ENCODE data around the gene SH3RF1.
"Not testable (repeated sequence)": the region's sequence is repeated elsewhere in the genome, so short reads cannot be mapped to it uniquely, and the experiment has no call there.

The SH3RF1 gene

GRCh38 chr4:169225812-169226211 lies 44.9 kb downstream of the SH3RF1 start:
- no peak for DNase-seq (ENCODE audit: low spot score)

GRCh38 chr4:169225058-169225751 lies 45.6 kb downstream of the SH3RF1 start:
- DNase-seq (ENCODE audit: low spot score), result peak; percentile 66

DNA sequence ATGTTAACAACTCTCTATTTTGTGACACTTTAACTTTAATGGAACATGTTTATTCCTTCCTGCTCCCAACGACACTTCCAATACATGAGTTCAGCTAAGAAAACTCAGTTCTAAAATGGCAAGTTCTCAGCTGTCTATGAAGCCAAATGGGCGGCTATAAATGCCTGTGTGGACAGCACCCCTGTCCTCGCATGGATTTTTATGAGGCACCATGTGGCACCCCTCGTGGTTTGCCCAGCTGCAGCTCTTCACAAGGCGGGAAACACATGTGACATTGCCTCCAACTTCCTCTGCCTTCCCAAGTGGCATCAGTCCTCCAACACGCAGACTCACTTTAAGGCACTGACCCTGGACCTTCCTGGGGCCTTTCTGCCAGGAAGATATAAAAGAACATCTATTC lies 48.0 kb downstream of the SH3RF1 start:
- no peak for DNase-seq (ENCODE audit: low spot score)

GRCh38 chr4:169221662-169222061 lies 49.1 kb downstream of the SH3RF1 start:
- no peak for DNase-seq (ENCODE audit: low spot score)

DNA sequence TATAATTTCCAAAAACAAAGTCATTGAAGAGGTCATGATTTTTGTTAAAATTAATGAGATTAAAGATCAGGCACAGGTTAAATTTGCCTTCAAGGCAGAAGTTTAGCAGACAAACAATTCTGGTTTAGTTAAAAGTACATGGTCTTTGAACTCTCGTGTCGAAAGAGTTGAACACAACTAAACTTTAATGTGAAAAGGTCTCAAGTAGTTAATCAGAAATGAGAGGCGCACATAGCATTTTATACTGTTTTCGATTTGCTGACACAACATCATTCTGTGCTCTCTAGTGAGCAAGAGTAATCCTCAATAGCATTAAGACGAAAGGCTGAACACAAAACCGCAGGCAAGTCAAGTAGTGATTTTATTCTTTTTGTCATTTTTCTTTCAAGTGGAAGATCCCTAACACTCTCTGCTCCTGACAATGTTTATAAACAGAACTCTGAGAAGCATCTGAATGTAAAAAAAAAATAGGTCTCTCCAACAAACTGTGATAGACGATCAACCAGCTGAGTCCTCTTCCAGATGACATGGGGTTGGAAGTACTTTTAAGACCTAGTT lies 49.8 kb downstream of the SH3RF1 start:
- DNase-seq (ENCODE audit: low spot score), result no peak

DNA sequence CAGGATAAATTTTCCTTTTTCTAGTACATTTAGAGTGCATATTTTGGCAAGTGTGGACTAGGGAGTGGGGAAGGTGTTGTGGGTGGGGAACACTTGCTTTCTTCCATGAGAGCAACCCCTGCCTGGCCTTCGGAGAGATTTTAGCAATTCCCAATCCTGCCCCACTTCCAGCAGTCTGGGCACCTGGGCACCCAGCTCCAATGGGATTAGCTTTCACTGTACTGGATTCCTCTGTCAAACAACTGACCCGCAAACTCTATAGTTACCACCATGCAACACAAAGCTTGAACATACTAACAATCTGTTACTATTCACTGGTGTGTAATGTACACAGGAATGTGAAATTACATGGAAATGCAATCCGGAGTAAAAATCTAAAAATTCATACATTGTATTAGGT lies 50.3 kb downstream of the SH3RF1 start:
- no peak for DNase-seq (ENCODE audit: low spot score)

- no peak for DNase-seq (ENCODE audit: low spot score)
Observed at GRCh38 chr4:169219440-169219839, 51.3 kb downstream of the SH3RF1 start.

DNA sequence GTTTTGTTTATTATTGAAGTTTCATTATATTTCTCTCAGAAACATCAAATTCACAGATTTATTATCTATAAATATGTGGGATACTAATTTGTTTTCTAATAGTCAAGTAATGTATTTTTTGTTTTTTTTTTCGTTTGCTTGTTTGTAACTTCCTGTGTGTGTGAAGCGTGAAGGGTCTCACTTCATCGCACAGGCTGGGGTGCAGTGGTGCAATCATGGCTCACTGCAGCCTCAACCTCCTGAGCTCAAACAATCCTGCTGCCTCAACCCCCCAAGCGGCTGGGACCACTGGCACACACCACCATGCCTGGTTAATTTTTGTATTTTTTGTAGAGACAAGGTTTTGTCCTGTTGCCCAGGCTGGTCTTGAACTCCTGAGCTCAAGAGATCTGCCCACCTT lies 55.1 kb downstream of the SH3RF1 start:
- no peak for DNase-seq (ENCODE audit: low spot score)

DNA sequence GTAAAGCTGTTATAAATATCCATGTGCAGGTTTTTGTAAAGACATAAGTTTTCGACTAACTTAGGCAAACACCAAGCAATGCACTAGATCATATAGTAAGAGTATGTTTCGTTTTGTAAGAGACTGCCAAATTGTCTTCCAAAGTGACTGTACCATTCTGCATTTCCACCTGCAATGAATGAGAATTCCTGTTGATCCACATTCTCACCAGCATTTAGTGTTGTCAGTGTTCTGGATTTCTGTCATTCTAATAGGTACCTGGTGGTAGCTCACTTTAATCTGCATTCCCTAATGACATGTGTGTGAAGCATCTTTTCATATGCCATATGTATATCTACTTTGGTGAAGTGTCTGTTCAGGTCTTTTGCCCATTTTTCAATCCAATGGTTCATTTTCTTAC lies 57.8 kb downstream of the SH3RF1 start:
- DNase-seq (ENCODE audit: low spot score), result no peak

DNA sequence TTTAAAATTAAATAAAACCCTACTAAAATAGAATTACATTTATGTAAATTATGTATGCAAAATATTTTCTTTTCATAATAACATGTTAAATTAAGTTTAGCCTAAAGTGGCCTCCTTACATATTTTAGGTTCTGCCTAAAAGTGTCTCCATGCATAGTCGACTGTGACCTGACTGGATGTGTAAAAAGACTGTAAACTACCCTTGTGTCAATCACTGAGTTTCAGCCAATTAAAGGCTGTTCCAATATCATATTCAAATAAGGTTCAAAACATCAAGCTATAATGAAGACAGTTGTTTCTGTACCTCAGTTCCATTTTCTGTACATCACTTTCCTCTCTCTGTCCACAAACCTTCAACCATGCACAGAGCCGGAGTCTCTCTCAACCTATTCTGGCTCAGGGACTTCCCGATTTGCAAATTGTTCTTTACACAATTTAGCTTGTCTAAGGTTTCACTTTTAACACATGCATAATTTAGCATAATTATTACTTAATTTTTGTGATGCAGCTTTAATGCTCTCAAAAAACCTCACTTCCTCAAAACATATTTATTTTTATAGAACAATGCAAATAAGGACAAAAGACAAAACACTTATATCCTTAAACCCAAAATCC lies 60.1 kb downstream of the SH3RF1 start:
- no peak for DNase-seq (ENCODE audit: low spot score)

DNA sequence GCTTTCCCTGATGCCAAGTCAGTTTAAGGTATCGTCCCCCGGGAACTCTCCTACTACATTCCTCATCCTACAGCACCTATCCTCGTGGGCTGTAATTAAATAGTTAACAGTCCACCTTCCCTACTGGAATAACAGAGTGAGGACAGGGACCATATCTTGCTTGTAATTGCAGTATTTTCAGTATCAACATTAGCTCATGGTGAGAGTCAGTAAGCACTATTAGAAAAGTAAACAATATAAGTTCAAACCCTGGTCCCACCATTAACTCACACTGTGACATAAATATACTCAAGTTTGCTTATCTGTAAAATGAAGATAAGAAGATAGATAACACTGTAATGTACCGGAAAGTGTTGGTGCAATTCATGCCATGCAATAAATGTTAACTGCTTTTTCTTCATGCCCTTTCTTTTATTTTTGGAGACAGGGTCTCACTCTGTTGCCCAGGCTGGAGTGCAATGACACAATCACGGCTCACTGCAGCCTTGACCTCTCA lies 61.3 kb downstream of the SH3RF1 start:
- DNase-seq (ENCODE audit: low spot score), result no peak

DNA sequence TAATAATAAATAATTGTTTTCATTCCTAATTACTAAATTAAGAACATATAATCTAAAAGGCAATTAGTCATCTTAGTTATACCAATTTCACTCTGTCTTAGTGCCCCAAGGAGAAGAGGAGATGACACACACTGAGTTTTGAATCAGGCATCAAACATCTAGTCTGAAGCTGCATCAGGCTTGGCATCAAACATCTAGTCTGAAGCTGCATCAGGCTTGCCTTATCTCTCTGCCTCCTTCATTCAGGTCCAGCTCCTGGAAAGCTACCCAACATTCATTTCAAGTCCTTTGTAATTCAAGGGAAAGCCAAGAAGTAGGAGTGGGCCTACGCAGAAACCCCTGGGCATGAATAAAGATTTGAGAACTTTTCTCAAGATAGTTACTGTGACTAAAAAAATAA lies 62.2 kb downstream of the SH3RF1 start:
- no peak for DNase-seq (ENCODE audit: low spot score)

DNA sequence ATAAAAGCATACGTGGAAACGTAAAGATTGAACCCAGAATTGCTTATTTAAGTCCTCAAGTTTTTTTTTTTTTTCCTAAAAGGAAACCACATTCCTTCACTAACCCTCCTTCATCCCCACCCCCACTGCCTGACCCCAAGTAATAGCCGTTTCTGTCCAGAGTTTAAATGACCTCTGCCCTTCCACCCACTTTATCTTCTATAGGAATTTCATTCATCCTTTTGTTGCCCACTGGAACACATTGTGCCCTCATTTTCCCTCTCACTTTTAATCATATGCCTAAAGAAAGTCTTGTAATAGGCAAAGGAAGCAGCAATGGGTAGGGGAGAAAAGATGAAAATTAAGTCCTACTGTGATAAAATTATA lies 62.7 kb downstream of the SH3RF1 start:
- no peak for DNase-seq (ENCODE audit: low spot score)

GRCh38 chr4:169207436-169208089 lies 63.2 kb downstream of the SH3RF1 start:
- DNase-seq (ENCODE audit: low spot score), result no peak

- DNase-seq (ENCODE audit: low spot score), result no peak
Observed at GRCh38 chr4:169205744-169206080, 65.0 kb downstream of the SH3RF1 start.

GRCh38 chr4:169205075-169205743 lies 65.5 kb downstream of the SH3RF1 start:
- no peak for DNase-seq (ENCODE audit: low spot score)

DNA sequence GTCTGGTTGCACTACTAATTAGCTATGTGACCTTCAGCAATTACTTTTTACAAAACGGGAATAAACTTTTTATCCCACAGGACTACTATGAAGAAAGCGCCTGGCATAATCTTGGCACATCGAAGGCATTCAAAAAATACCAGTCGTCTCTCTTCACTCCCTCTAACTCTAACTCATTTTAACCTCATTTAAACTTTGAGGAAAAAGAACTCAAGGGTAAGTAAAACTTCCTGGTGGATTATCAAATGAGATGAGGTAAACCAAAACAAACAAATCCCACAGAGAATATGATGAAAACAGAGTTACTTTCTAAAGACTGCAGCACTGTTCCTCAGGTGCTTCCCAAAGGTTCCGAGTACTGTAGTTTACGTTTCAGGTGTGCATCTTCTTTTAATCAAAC lies 66.9 kb downstream of the SH3RF1 start:
- no peak for DNase-seq (ENCODE audit: low spot score)

GRCh38 chr4:169203278-169203677 lies 67.5 kb downstream of the SH3RF1 start:
- DNase-seq (ENCODE audit: low spot score), result not testable (repeated sequence)

- no peak for DNase-seq (ENCODE audit: low spot score)
Observed at GRCh38 chr4:169202878-169203277, 67.9 kb downstream of the SH3RF1 start.

DNA sequence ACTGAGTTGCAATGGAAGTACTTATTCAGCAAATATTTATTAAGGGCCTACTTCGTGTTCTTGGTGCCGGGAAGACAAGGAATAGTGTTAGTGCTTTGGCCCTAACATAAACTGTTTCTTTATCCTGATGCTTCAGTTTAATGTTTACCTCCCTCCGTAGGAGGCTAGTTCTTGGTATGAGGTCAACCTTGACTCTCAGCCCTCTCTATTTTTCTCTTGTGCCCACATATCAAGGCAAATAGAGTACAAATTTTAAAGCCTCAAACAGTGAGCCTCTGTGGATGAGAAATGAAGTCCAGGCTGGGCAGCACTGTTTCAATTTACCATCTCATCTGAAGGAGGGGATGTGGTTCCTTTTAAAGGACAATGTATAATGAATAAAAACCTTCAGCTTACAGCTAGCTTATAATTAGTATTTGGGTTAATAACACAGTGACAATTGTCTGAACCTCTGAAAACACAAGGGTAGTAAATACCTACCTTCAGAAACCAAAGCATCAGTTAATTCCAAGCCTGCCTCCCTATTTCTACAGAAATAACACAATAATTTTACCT lies 68.5 kb downstream of the SH3RF1 start:
- DNase-seq (ENCODE audit: low spot score), result no peak

GRCh38 chr4:169201222-169202144 lies 69.3 kb downstream of the SH3RF1 start:
- no peak for DNase-seq (ENCODE audit: low spot score)

All from GM03348 (cell line).